ENCODE results near the gene SCN1A. TPM values are rescaled to one million over a fixed set of nuclear protein-coding genes. Genes with fewer than 3 reads are reported as not detected.

The SCN1A gene
- total and polyA plus RNA-seq, 2 of the 13 experiments (the other 11 are each of a cell fraction or from before 2014, with no cell fraction given), result 19.9 to 39.4 TPM

- TF ChIP-seq BRF2 (CRISPR knock-in tag; IDR thresholded peaks at IDR 0.05), result no peak
- TF ChIP-seq ZNF709 (CRISPR knock-in tag; IDR thresholded peaks at IDR 0.05), result no peak
- no peak for TF ChIP-seq MAFK (conservative IDR thresholded peaks at IDR 0.05 in 1 of 2, IDR thresholded peaks at IDR 0.05 in 1 of 2; ENCODE audit: low read length in 2 of 2)
- TF ChIP-seq HNF4A (CRISPR knock-in tag; IDR thresholded peaks at IDR 0.05), result peak; percentile 67
- no peak for TF ChIP-seq ZBTB26 (CRISPR knock-in tag; IDR thresholded peaks at IDR 0.05; ENCODE audit: borderline replicate concordance)
- no peak for TF ChIP-seq KLF11 (CRISPR knock-in tag; IDR thresholded peaks at IDR 0.05)
- no peak for TF ChIP-seq ZNF674 (CRISPR knock-in tag; IDR thresholded peaks at IDR 0.05; ENCODE audit: low read depth)
- TF ChIP-seq FOSL1 (CRISPR knock-in tag; IDR thresholded peaks at IDR 0.05; ENCODE audit: borderline replicate concordance), result no peak
- no peak for TF ChIP-seq ZNF274 (CRISPR knock-in tag; IDR thresholded peaks at IDR 0.05)
- TF ChIP-seq HMGA1 (CRISPR knock-in tag; conservative IDR thresholded peaks at IDR 0.05), result no peak
- no peak for TF ChIP-seq PHF21A (CRISPR knock-in tag; IDR thresholded peaks at IDR 0.05)
- TF ChIP-seq, protein P1, sequence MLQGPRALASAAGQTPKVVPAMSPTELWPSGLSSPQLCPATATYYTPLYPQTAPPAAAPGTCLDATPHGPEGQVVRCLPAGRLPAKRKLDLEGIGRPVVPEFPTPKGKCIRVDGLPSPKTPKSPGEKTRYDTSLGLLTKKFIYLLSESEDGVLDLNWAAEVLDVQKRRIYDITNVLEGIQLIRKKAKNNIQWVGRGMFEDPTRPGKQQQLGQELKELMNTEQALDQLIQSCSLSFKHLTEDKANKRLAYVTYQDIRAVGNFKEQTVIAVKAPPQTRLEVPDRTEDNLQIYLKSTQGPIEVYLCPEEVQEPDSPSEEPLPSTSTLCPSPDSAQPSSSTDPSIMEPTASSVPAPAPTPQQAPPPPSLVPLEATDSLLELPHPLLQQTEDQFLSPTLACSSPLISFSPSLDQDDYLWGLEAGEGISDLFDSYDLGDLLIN (CRISPR knock-in tag; IDR thresholded peaks at IDR 0.05; ENCODE audit: borderline replicate concordance), result no peak
- no peak for TF ChIP-seq RFX5 (IDR thresholded peaks at IDR 0.05; ENCODE audit: low read depth, low read length)
- TF ChIP-seq ZNF850 (CRISPR knock-in tag; conservative IDR thresholded peaks at IDR 0.05), result no peak
- no peak; a peak in 1 of 4 replicates for TF ChIP-seq HMGXB4 (CRISPR knock-in tag; IDR thresholded peaks at IDR 0.05; ENCODE audit: borderline replicate concordance in 1 of 2, low read depth in 1 of 2)
- TF ChIP-seq FOXK2 (IDR thresholded peaks at IDR 0.05), result 0 out of 2 replicates have a peak, but pooled peaks have one; percentile 9
- TF ChIP-seq ZNF484 (CRISPR knock-in tag; IDR thresholded peaks at IDR 0.05; ENCODE audit: borderline replicate concordance, low read depth), result no peak
- TF ChIP-seq ZNF646 (CRISPR knock-in tag; IDR thresholded peaks at IDR 0.05), result no peak
Observed at GRCh38 chr2:166135152-166135848, 7.5 kb upstream of the SCN1A start (continued).
